Naive thymus-derived CD4-positive, alpha-beta T cell (primary cell): Measurements from ENCODE around the gene CDK14. TPM values are rescaled to one million over a fixed set of nuclear protein-coding genes. Genes with fewer than 3 reads are reported as not detected.

Source experiments
- ATAC-seq: fragments of 150-1000 bp; cut with Tn5 transposase; 2 replicates; pipeline ENCODE4 v1.10.0; 2021; ENCODE audit warnings: mild to moderate bottlenecking, moderate library complexity
- CTCF ChIA-PET: fragments of 350-600 bp; sonication (Branson Sonifier 250); formaldehyde crosslinking; loops from one replicate; lab custom pipeline; 2021; ENCODE audit warnings: antibody characterized with exemption; lab: Charles Lee
- POLR2A ChIA-PET: fragments of 350-600 bp; sonication (Branson Sonifier 250); formaldehyde crosslinking; loops from one replicate; lab custom pipeline; 2021; ENCODE audit warnings: antibody characterized with exemption, inconsistent platforms; lab: Charles Lee
- DNase-seq, 9 donors: peaks; one replicate each; pipeline versions ENCODE4 v3.0.0 to v3.0.0-alpha.2; 2020 to 2022; ENCODE audit warnings: mixed read lengths in 1 of 9
- H3K27ac ChIP-seq: one replicate; pipeline ENCODE4 v1.7.0; 2013; ENCODE audit warnings: mild to moderate bottlenecking, low read depth, low read length, moderate library complexity
- H3K27me3 ChIP-seq, 2 donors: one replicate each; pipeline ENCODE4 v1.7.0; 2013; ENCODE audit warnings: low read length in 2 of 2, mild to moderate bottlenecking in 2 of 2, moderate library complexity in 2 of 2; ENCODE audit not compliant: control insufficient read depth in 2 of 2, insufficient read depth in 2 of 2
- H3K36me3 ChIP-seq, 3 experiments: 1 replicate in 2 of 3; 2 replicates in 1 of 3; pipeline ENCODE4 v1.7.0; 2013; ENCODE audit warnings: low read length in 3 of 3, mild to moderate bottlenecking in 3 of 3, moderate library complexity in 1 of 3; ENCODE audit not compliant: insufficient read depth in 3 of 3, control insufficient read depth in 2 of 3
- H3K4me1 ChIP-seq, 2 donors: one replicate each; pipeline ENCODE4 v1.7.0; 2013; ENCODE audit warnings: low read length in 2 of 2, mild to moderate bottlenecking in 2 of 2, moderate library complexity in 1 of 2; ENCODE audit not compliant: control insufficient read depth in 2 of 2, insufficient read depth in 2 of 2
- H3K4me3 ChIP-seq: 2 replicates; pipeline ENCODE4 v1.7.0; 2013; ENCODE audit warnings: mild to moderate bottlenecking, low read length
- H3K9me3 ChIP-seq, 3 experiments: 1 replicate in 2 of 3; 2 replicates in 1 of 3; pipeline ENCODE4 v1.7.0; 2013; ENCODE audit warnings: low read length in 3 of 3; ENCODE audit not compliant: control insufficient read depth in 2 of 3
- H3K27ac Mint-ChIP-seq, 9 donors: one replicate each; pipeline ENCODE4 v1.8.0; 2020 to 2022; ENCODE audit warnings: mixed read lengths in 9 of 9, mild to moderate bottlenecking in 8 of 9, moderate library complexity in 5 of 9, inconsistent platforms in 2 of 9
- H3K27me3 Mint-ChIP-seq, 5 donors: one replicate each; pipeline ENCODE4 v1.8.0; 2021 to 2022; ENCODE audit warnings: mixed read lengths in 5 of 5, mild to moderate bottlenecking in 1 of 5
- H3K36me3 Mint-ChIP-seq, 5 donors: one replicate each; pipeline ENCODE4 v1.8.0; 2020 to 2022; ENCODE audit warnings: mixed read lengths in 5 of 5, mild to moderate bottlenecking in 3 of 5, inconsistent platforms in 1 of 5
- H3K4me1 Mint-ChIP-seq, 7 donors: one replicate each; pipeline ENCODE4 v1.8.0; 2020 to 2022; ENCODE audit warnings: mixed read lengths in 7 of 7, mild to moderate bottlenecking in 3 of 7, inconsistent platforms in 1 of 7
- H3K4me3 Mint-ChIP-seq, 10 donors: one replicate each; pipeline ENCODE4 v1.8.0; 2020 to 2022; ENCODE audit warnings: mild to moderate bottlenecking in 10 of 10, mixed read lengths in 10 of 10, moderate library complexity in 6 of 10, inconsistent platforms in 2 of 10
- H3K9me3 Mint-ChIP-seq, 11 donors: one replicate each; pipeline ENCODE4 v1.8.0; 2020 to 2022; ENCODE audit warnings: mixed read lengths in 11 of 11, mild to moderate bottlenecking in 4 of 11, inconsistent platforms in 1 of 11, moderate library complexity in 1 of 11
- intact Hi-C, 2 donors: fragments of 100-400 bp; cut with micrococcal nuclease; formaldehyde crosslinking; loops; one replicate each; pipeline ENCODE4 v1.15.1; 2023
- polyA plus RNA-seq, 2 donors: library from polyadenylated mRNA; unstranded; fragments of 300-500 nt; fragmentation: Illumina TruSeq; gene quantifications; one replicate each; pipeline ENCODE4 v1.2.3, GENCODE V29; 2021
- total RNA-seq, 6 experiments: library from RNA in 5 of 6; stranded (reverse) in 5 of 6; gene quantifications; 1 replicate in 5 of 6; 2 replicates in 1 of 6; pipeline ENCODE4 v1.2.3 and lab custom pipeline; 2021 to 2026

Gene CDK14
- total and polyA plus RNA-seq, 7 experiments from 2014 or later = 0.05 to 9.9 (median 0.72) TPM; not detected in 1

- Histone ChIP-seq H3K9me3 (no peaks in the 10 kb centered on the region), H3K27ac (no peak overlapping the region), H3K4me1 (no peaks in the 10 kb centered on the region), H3K36me3 (no peaks in the 10 kb centered on the region), H3K27me3 (no peaks in the 10 kb centered on the region), H3K4me3 (no peak overlapping the region)
- DNase-seq = no peak
- Mint-ChIP-seq H3K4me3 (no peak overlapping the region), H3K27ac (no peak overlapping the region), H3K4me1 (no peaks in the 10 kb centered on the region), H3K9me3 (no peaks in the 10 kb centered on the region), H3K27me3 (peaks cover 0 to 4% (median 0%) of the 10 kb centered on the region in 5 donors), H3K36me3 (no peaks in the 10 kb centered on the region)
- CTCF ChIA-PET = no interaction called here
- ATAC-seq = no peak
- intact Hi-C loops = no loop called here
- POLR2A ChIA-PET = no interaction called here
Measured at GRCh38 chr7:91043924-91044645, 448.0 kb downstream of the CDK14 start.

- Histone ChIP-seq H3K4me1 (no peaks in the 10 kb centered on the region), H3K4me3 (no peak overlapping the region), H3K27ac (no peak overlapping the region), H3K36me3 (no peaks in the 10 kb centered on the region), H3K9me3 (no peaks in the 10 kb centered on the region), H3K27me3 (no peaks in the 10 kb centered on the region)
- ChIA-PET POLR2A (no interaction called here), CTCF (no interaction called here)
- H3K4me3 Mint-ChIP-seq = no peak overlapping the region
- intact Hi-C loops = no loop called here
- no peak overlapping the region for H3K27ac Mint-ChIP-seq
- H3K36me3 Mint-ChIP-seq = no peaks in the 10 kb centered on the region
- peaks cover 0 to 4% (median 0%) of the 10 kb centered on the region in 5 donors for H3K27me3 Mint-ChIP-seq
- H3K9me3 Mint-ChIP-seq = peaks cover 0 to 3% (median 0%) of the 10 kb centered on the region in 11 donors
- DNase-seq (no peak), ATAC-seq (no peak)
- H3K4me1 Mint-ChIP-seq = peaks cover 1 to 6% (median 2%) of the 10 kb centered on the region in 7 donors
Measured at GRCh38 chr7:91045606-91046005, 449.5 kb downstream of the CDK14 start.

- Mint-ChIP-seq H3K4me1 (peaks cover 3 to 15% (median 9%) of the 10 kb centered on the region in 7 donors), H3K27ac (no peak overlapping the region), H3K27me3 (peaks cover 0 to 4% (median 0%) of the 10 kb centered on the region in 5 donors), H3K4me3 (no peak overlapping the region), H3K9me3 (peaks cover 0 to 3% (median 0%) of the 10 kb centered on the region in 11 donors), H3K36me3 (no peaks in the 10 kb centered on the region)
- peaks cover 0 to 3% of the 10 kb centered on the region in 2 donors for H3K4me1 ChIP-seq
- no peaks in the 10 kb centered on the region for H3K27me3 ChIP-seq
- intact Hi-C loops = no loop called here
- ChIA-PET CTCF (interaction anchor here (0.6 kb wide), 1 partner anchor 141 kb away, joined by 3 read pairs; no protein-coding TSS in a partner anchor), POLR2A (no interaction called here)
- no peaks in the 10 kb centered on the region for H3K36me3 ChIP-seq
- no peaks in the 10 kb centered on the region for H3K9me3 ChIP-seq
- DNase-seq = no peak
- H3K27ac ChIP-seq = no peak overlapping the region
- ATAC-seq = no peak
- H3K4me3 ChIP-seq = no peak overlapping the region
Measured at GRCh38 chr7:91046322-91047089, 450.4 kb downstream of the CDK14 start.

GRCh38 chr7:91047636-91048035, 451.5 kb downstream of the CDK14 start:
- Histone ChIP-seq H3K9me3 (no peaks in the 10 kb centered on the region), H3K27ac (no peak overlapping the region), H3K36me3 (no peaks in the 10 kb centered on the region), H3K4me1 (peaks cover 0 to 4% of the 10 kb centered on the region in 2 donors), H3K27me3 (no peaks in the 10 kb centered on the region), H3K4me3 (no peak overlapping the region)
- peaks cover 0 to 3% (median 0%) of the 10 kb centered on the region in 11 donors for H3K9me3 Mint-ChIP-seq
- H3K27me3 Mint-ChIP-seq = peaks cover 0 to 4% (median 0%) of the 10 kb centered on the region in 5 donors
- H3K4me3 Mint-ChIP-seq = no peak overlapping the region
- DNase-seq (no peak), ATAC-seq (no peak)
- CTCF ChIA-PET = no interaction called here
- intact Hi-C loops = no loop called here
- no peak overlapping the region for H3K27ac Mint-ChIP-seq
- POLR2A ChIA-PET = no interaction called here
- H3K4me1 Mint-ChIP-seq = peaks cover 3 to 16% (median 13%) of the 10 kb centered on the region in 7 donors
- H3K36me3 Mint-ChIP-seq = no peaks in the 10 kb centered on the region

- Histone ChIP-seq H3K9me3 (no peaks in the 10 kb centered on the region), H3K4me3 (no peak overlapping the region), H3K27ac (no peak overlapping the region), H3K4me1 (peaks cover 0 to 4% of the 10 kb centered on the region in 2 donors), H3K36me3 (no peaks in the 10 kb centered on the region), H3K27me3 (no peaks in the 10 kb centered on the region)
- intact Hi-C loops = loop anchor here in 1 of 2 donors (1.0 kb wide), 1 partner anchor 214 kb away; the partner anchor contains the start of gene FZD1
- DNase-seq = peak in 3 of 9 donors; percentile 1 to 14 (median 8)
- Mint-ChIP-seq H3K36me3 (peaks cover 0 to 5% (median 0%) of the 10 kb centered on the region in 5 donors), H3K4me3 (peak overlapping the region; percentile 27 to 82 (median 73)), H3K4me1 (peaks cover 3 to 16% (median 13%) of the 10 kb centered on the region in 7 donors), H3K27me3 (peaks cover 0 to 4% (median 0%) of the 10 kb centered on the region in 5 donors), H3K27ac (peak overlapping the region; percentile 12 to 94 (median 75)), H3K9me3 (peaks cover 0 to 7% (median 0%) of the 10 kb centered on the region in 11 donors)
- ChIA-PET CTCF (interaction anchor here (1.2 kb wide), 1 partner anchor 33 kb away, joined by 3 read pairs; no protein-coding TSS in a partner anchor), POLR2A (no interaction called here)
- peak; percentile 64 for ATAC-seq
Measured at GRCh38 chr7:91050677-91051076, 454.6 kb downstream of the CDK14 start.

GRCh38 chr7:91051966-91052365, 455.8 kb downstream of the CDK14 start:
- no peak overlapping the region for H3K4me3 ChIP-seq
- H3K4me1 Mint-ChIP-seq = peaks cover 3 to 16% (median 13%) of the 10 kb centered on the region in 7 donors
- H3K9me3 Mint-ChIP-seq = peaks cover 0 to 8% (median 3%) of the 10 kb centered on the region in 11 donors
- H3K4me1 ChIP-seq = peaks cover 0 to 4% of the 10 kb centered on the region in 2 donors
- ChIA-PET POLR2A (no interaction called here), CTCF (no interaction called here)
- H3K27me3 ChIP-seq = no peaks in the 10 kb centered on the region
- ATAC-seq (no peak), DNase-seq (no peak)
- H3K27me3 Mint-ChIP-seq = peaks cover 0 to 4% (median 0%) of the 10 kb centered on the region in 5 donors
- no peaks in the 10 kb centered on the region for H3K36me3 ChIP-seq
- peak overlapping the region in 1 of 9 donors; percentile 0 for H3K27ac Mint-ChIP-seq
- peaks cover 0 to 5% (median 0%) of the 10 kb centered on the region in 5 donors for H3K36me3 Mint-ChIP-seq
- H3K4me3 Mint-ChIP-seq = no peak overlapping the region
- intact Hi-C loops = no loop called here
- H3K9me3 ChIP-seq = no peaks in the 10 kb centered on the region
- no peak overlapping the region for H3K27ac ChIP-seq
